GM12878 (cell line): Measurements from ENCODE around the gene CCDC18. TPM values are rescaled to one million over a fixed set of nuclear protein-coding genes. Genes with fewer than 3 reads are reported as not detected.

Source experiments
- ATAC-seq: fragments of 200-7000 bp; cut with Tn5 transposase; 3 replicates; pipeline ENCODE4 v1.9.1; 2020; ENCODE audit warnings: mild to moderate bottlenecking, moderate library complexity
- BruUV-seq: library from RNA; stranded (reverse); fragments of 400-500 nt; replicated peaks from 2 replicates; lab custom pipeline; 2021; lab: Mats Ljungman, UMichigan
- CTCF ChIA-PET: fragments of 300-600 bp; sonication (Branson Sonifier 250); formaldehyde crosslinking; extraction: SDS; loops from one replicate; lab custom pipeline; 2021; ENCODE audit warnings: inconsistent platforms; lab: Yijun Ruan, JAX
- POLR2A ChIA-PET: fragments of 350-600 bp; formaldehyde crosslinking; extraction: SDS; loops from one replicate; lab custom pipeline; 2021; ENCODE audit warnings: inconsistent platforms; lab: Charles Lee
- RAD21 ChIA-PET: fragments of 300-600 bp; sonication (Branson Sonifier 250); formaldehyde crosslinking; loops from one replicate; lab custom pipeline; 2023; ENCODE audit warnings: antibody characterized with exemption; ENCODE audit not compliant: unreplicated experiment; lab: Charles Lee
- SMC1A ChIA-PET: fragments of 300-600 bp; sonication (Branson Sonifier 250); formaldehyde crosslinking; loops from one replicate; lab custom pipeline; 2023; ENCODE audit not compliant: unreplicated experiment, uncharacterized antibody; lab: Charles Lee
- DNase-seq: peaks from one replicate; pipeline ENCODE4 v3.0.0-alpha.2; 2011; ENCODE audit warnings: low read depth, low spot score
- FAIRE-seq: peaks from 3 replicates; lab custom pipeline; 2011; peaks lifted over from hg19 to GRCh38; lab: Jason Lieb, UNC
- H2AFZ ChIP-seq: 2 replicates; pipeline ENCODE4 v1.6.0; 2011; ENCODE audit warnings: low read depth, low read length, control low read depth; ENCODE audit not compliant: control insufficient read depth
- H3K27ac ChIP-seq: 2 replicates; pipeline ENCODE4 v1.5.1; 2011; ENCODE audit warnings: control low read depth; ENCODE audit not compliant: control insufficient read depth, insufficient read depth
- H3K27me3 ChIP-seq, 2 experiments: replicated peaks in 1 of 2; 2 replicates each; pipeline versions ENCODE4 v1.6.0 to v1.6.1; 2011; ENCODE audit warnings: low read length in 1 of 2; ENCODE audit not compliant: control insufficient read depth in 2 of 2, insufficient read depth in 2 of 2
- H3K36me3 ChIP-seq, 2 experiments: 2 replicates each; pipeline ENCODE4 v1.5.1; 2011; ENCODE audit warnings: low read length in 1 of 2; ENCODE audit not compliant: control insufficient read depth in 2 of 2, insufficient read depth in 2 of 2
- H3K4me1 ChIP-seq: 2 replicates; pipeline ENCODE4 v1.6.1; 2011; ENCODE audit warnings: mild to moderate bottlenecking, low read length, moderate library complexity, mixed read lengths; ENCODE audit not compliant: control insufficient read depth, insufficient read depth
- H3K4me2 ChIP-seq: 2 replicates; pipeline ENCODE4 v1.6.0; 2011; ENCODE audit warnings: control low read depth; ENCODE audit not compliant: control insufficient read depth, insufficient read depth
- H3K4me3 ChIP-seq: fragments of 200-600 bp; sonication (generic); 2 replicates; pipeline ENCODE4 v1.5.1; 2016
- H3K79me2 ChIP-seq: 2 replicates; pipeline ENCODE4 v1.6.0; 2011; ENCODE audit warnings: low read length; ENCODE audit not compliant: control insufficient read depth, insufficient read depth
- H3K9ac ChIP-seq: 2 replicates; pipeline ENCODE4 v1.8.0; 2011; ENCODE audit warnings: low read length, control low read depth, mixed read lengths; ENCODE audit not compliant: control insufficient read depth, insufficient read depth
- H3K9me3 ChIP-seq: replicated peaks from 3 replicates; pipeline ENCODE4 v1.5.1; 2011; ENCODE audit warnings: mild to moderate bottlenecking, low read length; ENCODE audit not compliant: control insufficient read depth, insufficient read depth
- H4K20me1 ChIP-seq: 2 replicates; pipeline ENCODE4 v1.6.0; 2011; ENCODE audit not compliant: control insufficient read depth, insufficient read depth
- ATF2 ChIP-seq: IDR thresholded peaks from 2 replicates; pipeline ENCODE4 v1.6.1; 2012; ENCODE audit warnings: low read length, inconsistent platforms
- CUX1 ChIP-seq: IDR thresholded peaks from 2 replicates; pipeline ENCODE4 v1.6.1; 2012; ENCODE audit warnings: improper control_type of control experiment, low read depth, low read length; ENCODE audit not compliant: insufficient replicate concordance
- KLF5 ChIP-seq: fragments of 450-650 bp; IDR thresholded peaks from 2 replicates; pipeline ENCODE4 v1.6.1; 2014; ENCODE audit warnings: mild to moderate bottlenecking; ENCODE audit not compliant: partially characterized antibody
- LARP7 ChIP-seq: fragments of 450-650 bp; IDR thresholded peaks from 2 replicates; pipeline ENCODE4 v1.6.1; 2017; ENCODE audit warnings: mild to moderate bottlenecking
- MEF2B ChIP-seq: fragments of 450-650 bp; IDR thresholded peaks from 2 replicates; pipeline ENCODE4 v1.6.1; 2018; ENCODE audit warnings: mild to moderate bottlenecking, moderate library complexity; ENCODE audit not compliant: partially characterized antibody, poor library complexity, severe bottlenecking
- MTA2 ChIP-seq: fragments of 450-650 bp; IDR thresholded peaks from 2 replicates; pipeline ENCODE4 v1.6.1; 2016; ENCODE audit warnings: low read depth, mild to moderate bottlenecking, moderate library complexity
- NR2F1 ChIP-seq: fragments of 450-650 bp; conservative IDR thresholded peaks from 2 replicates; pipeline ENCODE4 v1.6.1; 2017; ENCODE audit warnings: mild to moderate bottlenecking
- SPI1 ChIP-seq: IDR thresholded peaks from 2 replicates; pipeline ENCODE4 v1.6.1; 2011; ENCODE audit warnings: low read depth, mild to moderate bottlenecking, low read length, moderate library complexity, borderline replicate concordance; ENCODE audit not compliant: insufficient read depth
- SREBF1 ChIP-seq: IDR thresholded peaks from 2 replicates; pipeline ENCODE4 v1.6.1; 2012; ENCODE audit warnings: mild to moderate bottlenecking, low read length
- WRNIP1 ChIP-seq: IDR thresholded peaks from 2 replicates; pipeline ENCODE4 v1.6.1; 2011; ENCODE audit warnings: low read depth, low read length, improper control_type of control experiment, borderline replicate concordance
- YBX1 ChIP-seq: fragments of 450-650 bp; IDR thresholded peaks from 2 replicates; pipeline ENCODE4 v1.6.1; 2016; ENCODE audit warnings: antibody characterized with exemption
- whole genome bisulfite sequencing: methylation state at CpG from one replicate; pipeline ENCODE4 v1.1.6; 2016; ENCODE audit warnings: low lambda C conversion rate; ENCODE audit not compliant: insufficient replicate concordance, insufficient coverage; ENCODE audit errors: missing lambda C conversion rate; 5-methylcytosine and 5-hydroxymethylcytosine counted together
- in situ Hi-C: fragments of 300-500 bp; cut with MboI; formaldehyde crosslinking; loops from 9 replicates; pipeline ENCODE4 v1.14.3; 2018; ENCODE audit warnings: mixed read lengths
- intact Hi-C: fragments of 100-400 bp; cut with micrococcal nuclease; formaldehyde crosslinking; loops from one replicate; pipeline ENCODE4 v1.14.2; 2022; ENCODE audit not compliant: unreplicated experiment
- polyA plus RNA-seq, 11 experiments: library from polyadenylated mRNA; depleted of rRNA in 4 of 11; unstranded in 6 of 11; stranded (reverse) in 5 of 11; fragments of >200 nt; fragmentation: Nextera tagmentation in 4 of 11; fragmentation: Illumina TruSeq in 1 of 11; extraction: Ambion mirVana in 4 of 11; extraction: Trizol in 1 of 11; gene quantifications; 1 replicate in 1 of 11; 2 replicates in 10 of 11; pipeline versions ENCODE4 v1.2.1 to v1.2.3, GENCODE V29; 2011 to 2016; ENCODE audit warnings: inconsistent platforms in 2 of 11, missing spikeins in 2 of 11, low read depth in 1 of 11
- total RNA-seq, 4 experiments: library from RNA; depleted of rRNA in 3 of 4; stranded (reverse); fragments of >200 nt in 3 of 4; fragmentation: Illumina TruSeq in 1 of 4; extraction: Trizol in 1 of 4; gene quantifications; 2 replicates each; pipeline versions ENCODE4 v1.2.1 to v1.2.3, GENCODE V29; 2013 to 2021

The CCDC18 gene
- total and polyA plus RNA-seq, 10 of the 15 experiments (the other 5 are each of a cell fraction or from before 2014, with no cell fraction given) = 15.6 to 34.9 (median 19.5) TPM

GRCh38 chr1:93321720-93322119 is 141.2 kb downstream of the CCDC18 start (continued):
- no peak for TF ChIP-seq CUX1
- no peak for TF ChIP-seq SPI1
- no peak for TF ChIP-seq NR2F1

GRCh38 chr1:93322349-93322748 is 141.8 kb downstream of the CCDC18 start:
- H3K36me3 ChIP-seq = no peaks in the 10 kb centered on the region
- in situ Hi-C loops = no loop called here
- no peaks in the 10 kb centered on the region for H4K20me1 ChIP-seq
- DNase-seq = no peak
- SMC1A ChIA-PET = interaction anchor here (1.0 kb wide), 1 partner anchor 15 kb away, joined by 4 read pairs; no protein-coding TSS in a partner anchor
- no peak overlapping the region for H3K9ac ChIP-seq
- no TSS peak for BruUV-seq
- ATAC-seq = no peak
- 98% methylated on average over 3 of the region's 3 CpGs for WGBS
- H3K4me1 ChIP-seq = no peaks in the 10 kb centered on the region
- CTCF ChIA-PET = interaction anchor here (1.0 to 3.5 kb wide), 2 partner anchors 10 to 18 kb away, joined by 3 to 16 read pairs; no protein-coding TSS in a partner anchor
- no peak for FAIRE-seq
- no peaks in the 10 kb centered on the region for H3K79me2 ChIP-seq
- H3K27me3 ChIP-seq = no peaks in the 10 kb centered on the region
- H3K4me2 ChIP-seq = no peak overlapping the region
- H3K27ac ChIP-seq = no peak overlapping the region
- RAD21 ChIA-PET = interaction anchor here (1.1 kb wide), 1 partner anchor 19 kb away, joined by 3 read pairs; no protein-coding TSS in a partner anchor
- H2AFZ ChIP-seq = no peak overlapping the region
- intact Hi-C loops = no loop called here
- H3K4me3 ChIP-seq = no peak overlapping the region
- no peaks in the 10 kb centered on the region for H3K9me3 ChIP-seq
- POLR2A ChIA-PET = no interaction called here
- TF ChIP-seq SREBF1 (no peak), MTA2 (no peak), ATF2 (no peak), CUX1 (no peak), KLF5 (no peak), MEF2B (no peak), YBX1 (no peak), WRNIP1 (no peak), LARP7 (no peak)
